Measurements from ENCODE around the gene EGLN2.
A peak's percentile ranks its signal among the peaks of the same experiment; 100 is the strongest.
"Not testable (repeated sequence)": the region's sequence is repeated elsewhere in the genome, so short reads cannot be mapped to it uniquely, and the experiment has no call there.

Gene EGLN2

GRCh38 chr19:40776364-40776763 lies 22.6 kb upstream of the EGLN2 start:
- no peak for DNase-seq

DNA sequence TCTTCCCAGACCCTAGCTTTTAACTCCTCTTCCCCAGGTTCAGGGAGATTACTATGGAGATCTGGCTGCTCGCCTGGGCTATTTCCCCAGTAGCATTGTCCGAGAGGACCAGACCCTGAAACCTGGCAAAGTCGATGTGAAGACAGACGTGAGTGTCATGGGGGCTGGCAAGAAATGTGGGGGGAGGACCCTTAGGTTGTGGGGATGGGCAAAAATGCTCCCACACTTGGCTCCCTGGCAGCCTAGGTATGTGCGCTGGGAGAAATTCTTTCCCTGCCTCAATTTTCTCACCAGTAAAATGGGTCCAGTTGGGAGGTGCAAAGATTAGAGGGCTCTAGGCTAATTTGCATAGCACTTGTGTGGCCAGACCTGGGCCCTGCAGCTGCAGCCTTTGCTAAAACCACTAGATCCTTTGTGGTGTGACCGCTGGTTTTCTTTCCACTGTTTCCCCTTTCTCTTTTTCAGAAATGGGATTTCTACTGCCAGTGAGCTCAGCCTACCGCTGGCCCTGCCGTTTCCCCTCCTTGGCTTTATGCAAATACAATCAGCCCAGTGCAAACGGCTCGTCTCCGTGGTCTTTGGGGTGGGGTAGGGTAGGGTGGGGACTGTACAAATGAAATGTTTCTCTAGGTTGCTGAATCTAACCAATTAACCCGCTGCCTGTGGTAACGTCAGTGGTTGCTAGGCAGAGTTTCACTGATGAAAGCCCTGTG lies 21.9 kb upstream of the EGLN2 start:
- peak in 56 of 58 donors; percentile 14 to 94 (median 80) for DNase-seq

- peak in 1 of 58 donors; percentile 81 for DNase-seq
Measured at GRCh38 chr19:40777645-40777936, 21.4 kb upstream of the EGLN2 start.

- peak; percentile 97 to 100 (median 100) for DNase-seq
Measured at GRCh38 chr19:40777937-40778705, 20.9 kb upstream of the EGLN2 start, which contains the start of gene RAB4B. TSS of gene RAB4B (plus strand) at chr19:40778247. CDS start at chr19:40778376, 129 bp downstream.

DNA sequence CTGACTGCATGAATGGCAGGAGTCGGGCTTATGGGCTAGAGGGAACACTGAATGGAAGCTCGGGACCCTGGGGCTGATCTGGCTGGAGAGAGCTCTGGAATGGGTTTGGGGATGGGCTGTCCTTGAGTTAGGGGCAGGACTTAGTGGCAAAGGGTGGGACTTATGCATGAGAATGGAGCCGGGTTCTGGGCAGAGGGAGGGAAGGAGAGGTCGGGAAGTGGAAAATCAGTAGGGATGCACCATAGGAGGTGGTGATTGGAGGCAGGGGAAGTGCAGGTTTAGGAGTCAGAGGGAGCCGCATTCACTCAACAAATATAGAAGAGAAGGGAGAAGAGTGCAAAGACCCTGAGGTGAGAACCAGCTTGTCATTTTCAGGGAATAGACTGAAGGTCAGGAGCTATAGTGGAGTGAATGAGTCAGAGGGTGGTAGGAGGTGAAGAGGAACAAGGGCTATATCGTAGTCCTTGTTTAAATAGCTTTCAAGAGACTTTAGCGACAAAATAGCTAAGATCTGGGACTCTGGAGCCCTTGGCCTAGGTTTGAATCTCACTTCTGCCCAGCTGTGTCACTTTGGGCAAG lies 20.2 kb upstream of the EGLN2 start:
- no peak for DNase-seq

GRCh38 chr19:40780582-40780981 lies 18.4 kb upstream of the EGLN2 start:
- DNase-seq, result no peak

DNA sequence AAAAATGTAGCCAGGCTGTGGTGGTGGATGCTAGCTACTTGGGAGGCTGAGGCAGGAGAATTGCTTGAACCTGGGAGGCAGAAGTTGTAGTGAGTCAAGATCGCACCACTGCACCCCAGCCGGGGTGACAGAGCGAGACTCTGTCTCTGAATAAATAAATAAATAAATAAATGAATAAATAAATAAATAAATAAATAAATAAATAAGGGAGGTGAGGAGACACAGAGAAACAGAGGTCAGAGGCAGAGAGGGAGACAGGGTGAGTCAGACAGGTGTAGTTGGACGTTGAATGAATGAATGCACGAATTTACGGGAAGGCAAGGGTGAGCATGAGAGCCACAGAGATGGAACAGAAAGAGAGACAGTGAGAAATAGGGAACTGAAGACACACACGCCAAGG lies 17.9 kb upstream of the EGLN2 start:
- no peak for DNase-seq

DNA sequence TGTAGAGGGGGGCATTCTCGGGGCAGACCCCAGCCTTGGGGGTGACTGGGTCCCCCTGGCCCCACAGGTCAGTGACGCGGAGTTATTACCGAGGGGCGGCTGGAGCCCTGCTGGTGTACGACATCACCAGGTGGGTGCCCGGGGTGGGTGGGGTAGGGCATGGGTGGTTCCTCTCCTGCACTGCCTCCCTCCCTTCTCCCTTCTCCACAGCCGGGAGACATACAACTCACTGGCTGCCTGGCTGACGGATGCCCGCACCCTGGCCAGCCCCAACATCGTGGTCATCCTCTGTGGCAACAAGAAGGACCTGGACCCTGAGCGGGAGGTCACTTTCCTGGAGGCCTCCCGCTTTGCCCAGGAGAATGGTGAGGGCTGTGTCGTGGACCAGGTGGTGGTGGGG lies 15.3 kb upstream of the EGLN2 start:
- no peak for DNase-seq

DNA sequence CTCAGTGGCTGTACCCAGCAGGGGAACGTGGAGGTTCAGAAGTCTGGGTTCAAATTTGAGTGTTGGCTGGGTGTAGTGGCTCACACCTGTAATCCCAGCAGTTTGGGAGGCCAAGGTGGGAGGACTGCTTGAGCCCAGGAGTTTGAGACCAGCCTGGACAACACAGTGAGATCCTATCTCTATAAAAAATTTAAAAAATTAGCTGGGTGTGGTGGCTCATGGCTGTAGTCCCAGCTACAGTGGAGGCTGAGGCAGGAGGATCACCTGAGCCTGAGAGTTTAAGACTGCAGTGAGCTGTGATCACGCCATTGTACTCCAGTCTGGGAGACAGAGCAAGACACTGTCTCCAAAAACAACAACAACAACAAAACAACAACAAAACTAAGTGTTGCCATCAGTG lies 14.8 kb upstream of the EGLN2 start:
- DNase-seq, result not testable (repeated sequence)

GRCh38 chr19:40785526-40785925 lies 13.5 kb upstream of the EGLN2 start:
- no peak for DNase-seq

DNA sequence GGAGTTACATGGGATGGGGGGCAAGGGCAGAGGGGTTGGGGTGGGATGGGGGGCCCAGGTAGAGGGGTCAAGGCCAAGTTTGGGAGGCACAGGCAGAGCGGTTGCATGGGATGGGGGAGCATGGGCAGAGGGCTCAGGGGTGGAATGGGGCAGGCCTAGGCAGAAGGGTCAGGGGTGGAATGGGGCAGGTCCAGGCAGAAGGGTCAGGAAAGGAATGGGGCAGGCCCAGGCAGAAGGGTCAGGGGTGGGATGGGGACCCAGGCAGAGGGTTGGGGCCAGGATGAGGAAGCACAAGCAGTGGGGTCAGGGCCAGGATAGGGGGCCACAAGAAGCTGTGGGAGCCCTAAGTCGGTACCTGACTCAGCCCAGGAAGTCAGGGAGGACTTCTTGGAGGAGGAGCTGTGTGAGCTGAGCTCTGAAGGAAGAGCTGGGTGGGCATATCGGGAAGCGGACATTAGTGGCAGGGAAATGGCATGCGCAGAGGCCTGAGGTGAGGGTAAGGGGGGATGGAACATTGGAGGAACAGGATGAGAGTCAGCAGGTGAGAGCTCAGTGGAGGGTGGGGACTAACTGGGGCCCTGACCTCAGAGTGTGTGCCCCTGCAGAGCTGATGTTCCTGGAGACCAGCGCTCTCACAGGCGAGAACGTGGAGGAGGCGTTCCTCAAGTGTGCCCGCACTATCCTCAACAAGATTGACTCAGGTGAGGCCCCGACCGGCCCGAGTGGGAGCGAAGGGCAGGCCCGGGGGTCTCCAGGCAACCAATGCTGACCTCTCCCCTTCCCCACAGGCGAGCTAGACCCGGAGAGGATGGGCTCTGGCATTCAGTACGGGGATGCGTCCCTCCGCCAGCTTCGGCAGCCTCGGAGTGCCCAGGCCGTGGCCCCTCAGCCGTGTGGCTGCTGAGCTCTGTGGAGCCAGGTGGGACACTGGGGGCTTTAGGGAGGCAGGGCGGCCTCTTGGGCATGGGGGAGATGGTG lies 12.6 kb upstream of the EGLN2 start:
- DNase-seq, result no peak

DNA sequence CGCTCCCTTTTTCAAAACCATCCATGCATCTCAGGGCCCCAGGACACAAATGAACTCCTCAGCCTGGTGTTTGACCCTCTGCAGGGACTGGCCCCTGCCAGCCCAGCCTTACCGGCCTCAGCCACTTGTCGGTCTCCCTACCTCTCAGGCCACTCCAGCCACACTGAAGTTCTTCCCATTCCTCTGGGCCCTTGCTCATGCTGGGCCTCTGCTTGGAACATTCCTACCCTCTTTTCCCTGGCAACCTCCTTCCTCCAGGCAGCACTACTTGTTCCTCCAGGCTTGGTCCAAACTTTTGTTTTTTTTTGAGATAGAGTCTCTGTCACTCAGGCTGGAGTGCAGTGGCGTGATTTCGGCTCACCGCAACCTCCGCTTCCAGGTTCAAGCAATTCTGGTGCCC lies 7.6 kb upstream of the EGLN2 start:
- no peak for DNase-seq

GRCh38 chr19:40791996-40792395 lies 7.0 kb upstream of the EGLN2 start:
- no peak for DNase-seq

- DNase-seq, result no peak
Measured at GRCh38 chr19:40797166-40797962, 1.6 kb upstream of the EGLN2 start.

DNA sequence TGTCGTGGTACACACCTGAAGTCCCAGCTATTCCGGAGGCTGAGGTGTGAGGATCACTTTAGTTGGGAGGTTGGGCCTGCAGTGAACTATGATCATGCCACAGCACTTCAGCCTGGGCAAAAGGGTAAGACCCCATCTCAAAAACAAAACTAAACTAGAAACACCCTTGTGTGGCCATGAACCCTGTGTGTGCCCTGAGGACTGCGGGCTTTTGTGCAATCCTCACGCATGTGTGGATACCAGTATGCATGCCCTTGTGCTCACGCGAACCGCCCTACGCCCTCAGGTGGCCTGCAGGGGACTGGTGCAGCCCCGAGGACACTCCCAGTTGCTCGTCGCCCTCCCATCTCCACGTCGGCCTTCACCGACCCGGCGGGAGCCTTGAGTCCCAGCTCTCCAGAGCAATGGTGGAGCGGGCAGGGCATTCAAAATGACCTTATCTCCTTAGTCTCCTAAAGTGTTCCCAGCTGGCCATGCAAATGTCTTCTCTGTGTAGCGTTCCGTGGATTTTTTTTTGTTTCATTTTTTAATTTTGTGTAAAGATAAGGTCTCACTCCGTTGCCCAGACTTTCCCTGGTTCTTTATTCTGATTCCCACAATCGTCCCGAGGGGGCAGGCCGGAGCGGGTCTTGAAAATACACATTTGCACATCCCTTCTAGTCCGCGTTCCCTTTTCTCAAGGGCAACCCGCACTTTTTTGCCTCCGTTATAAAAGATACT lies 868 bp upstream of the EGLN2 start:
- peak in 13 of 58 donors; percentile 31 to 85 (median 51) for DNase-seq

DNA sequence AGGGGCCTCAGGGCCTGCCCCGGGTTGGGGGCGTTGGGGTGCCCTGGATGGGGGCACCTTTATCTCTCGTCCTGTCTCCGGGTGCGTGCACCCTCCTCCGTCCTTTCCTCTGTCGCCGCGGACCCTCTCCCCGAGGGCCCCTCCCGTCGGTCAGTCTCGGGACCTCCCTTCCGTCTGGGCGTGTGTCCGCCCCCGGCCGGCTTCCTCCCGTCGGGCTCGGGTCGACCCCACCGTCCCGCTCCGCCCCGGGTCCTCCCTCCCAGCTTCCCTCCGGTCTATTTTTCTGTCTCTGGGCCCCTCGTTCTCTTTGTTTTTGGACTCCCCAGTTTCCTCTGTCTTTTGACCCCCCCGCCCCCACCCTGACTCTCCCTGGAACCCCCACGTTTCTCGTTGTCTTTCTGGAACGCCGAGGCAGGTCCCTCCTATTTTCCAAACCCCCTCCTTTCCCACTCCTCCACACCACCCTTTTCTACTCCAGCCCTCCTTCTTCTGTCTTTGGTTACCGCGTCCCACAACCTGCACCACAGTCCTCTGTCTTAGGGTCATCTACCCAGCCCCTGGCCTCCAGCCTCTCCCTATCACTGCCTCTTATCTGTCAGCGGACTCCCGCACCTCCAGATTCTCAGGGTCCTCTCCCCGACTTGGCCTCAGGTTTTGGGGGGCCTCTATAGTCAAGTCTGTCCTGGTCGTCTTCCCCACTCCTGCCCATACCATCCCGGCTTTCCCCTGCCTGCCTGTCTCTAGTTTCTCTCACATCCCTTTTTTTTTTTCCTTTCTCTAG lies 757 bp downstream of the EGLN2 start:
- DNase-seq, result peak in 5 of 58 donors; percentile 35 to 57 (median 50)

DNA sequence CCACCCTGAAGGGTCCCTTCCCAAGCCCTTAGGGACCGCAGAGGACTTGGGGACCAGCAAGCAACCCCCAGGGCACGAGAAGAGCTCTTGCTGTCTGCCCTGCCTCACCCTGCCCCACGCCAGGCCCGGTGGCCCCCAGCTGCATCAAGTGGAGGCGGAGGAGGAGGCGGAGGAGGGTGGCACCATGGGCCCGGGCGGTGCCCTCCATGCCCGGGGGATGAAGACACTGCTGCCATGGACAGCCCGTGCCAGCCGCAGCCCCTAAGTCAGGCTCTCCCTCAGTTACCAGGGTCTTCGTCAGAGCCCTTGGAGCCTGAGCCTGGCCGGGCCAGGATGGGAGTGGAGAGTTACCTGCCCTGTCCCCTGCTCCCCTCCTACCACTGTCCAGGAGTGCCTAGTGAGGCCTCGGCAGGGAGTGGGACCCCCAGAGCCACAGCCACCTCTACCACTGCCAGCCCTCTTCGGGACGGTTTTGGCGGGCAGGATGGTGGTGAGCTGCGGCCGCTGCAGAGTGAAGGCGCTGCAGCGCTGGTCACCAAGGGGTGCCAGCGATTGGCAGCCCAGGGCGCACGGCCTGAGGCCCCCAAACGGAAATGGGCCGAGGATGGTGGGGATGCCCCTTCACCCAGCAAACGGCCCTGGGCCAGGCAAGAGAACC lies 1.5 kb downstream of the EGLN2 start:
- DNase-seq, result no peak

DNA sequence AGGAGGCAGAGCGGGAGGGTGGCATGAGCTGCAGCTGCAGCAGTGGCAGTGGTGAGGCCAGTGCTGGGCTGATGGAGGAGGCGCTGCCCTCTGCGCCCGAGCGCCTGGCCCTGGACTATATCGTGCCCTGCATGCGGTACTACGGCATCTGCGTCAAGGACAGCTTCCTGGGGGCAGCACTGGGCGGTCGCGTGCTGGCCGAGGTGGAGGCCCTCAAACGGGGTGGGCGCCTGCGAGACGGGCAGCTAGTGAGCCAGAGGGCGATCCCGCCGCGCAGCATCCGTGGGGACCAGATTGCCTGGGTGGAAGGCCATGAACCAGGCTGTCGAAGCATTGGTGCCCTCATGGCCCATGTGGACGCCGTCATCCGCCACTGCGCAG lies 2.0 kb downstream of the EGLN2 start:
- DNase-seq, result peak in 1 of 58 donors; percentile 32

All from anterior cingulate cortex (tissue), 58 donors.